Measurements from ENCODE around the gene SYT7.

DNA sequence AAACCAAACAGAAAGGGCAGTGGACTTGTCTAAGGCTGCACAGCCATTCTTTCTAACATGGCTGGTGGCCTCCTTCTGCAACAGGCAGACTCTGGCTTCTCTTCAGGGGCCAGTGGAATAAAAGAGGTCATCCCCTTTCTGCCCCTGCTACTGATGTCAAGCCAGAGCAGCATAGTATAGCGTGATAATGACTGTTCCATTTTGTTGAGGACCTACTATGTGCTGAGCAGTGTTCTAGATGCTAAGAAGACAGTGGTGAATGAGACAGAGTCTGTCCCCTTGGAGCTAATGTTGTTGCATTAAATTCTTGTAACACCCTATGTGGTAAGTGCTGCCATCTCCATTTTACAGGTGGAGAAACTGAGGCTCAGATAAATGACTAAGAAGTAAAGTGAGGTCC lies 15.7 kb upstream of the SYT7 start:
- TF ChIP-seq, protein P1, sequence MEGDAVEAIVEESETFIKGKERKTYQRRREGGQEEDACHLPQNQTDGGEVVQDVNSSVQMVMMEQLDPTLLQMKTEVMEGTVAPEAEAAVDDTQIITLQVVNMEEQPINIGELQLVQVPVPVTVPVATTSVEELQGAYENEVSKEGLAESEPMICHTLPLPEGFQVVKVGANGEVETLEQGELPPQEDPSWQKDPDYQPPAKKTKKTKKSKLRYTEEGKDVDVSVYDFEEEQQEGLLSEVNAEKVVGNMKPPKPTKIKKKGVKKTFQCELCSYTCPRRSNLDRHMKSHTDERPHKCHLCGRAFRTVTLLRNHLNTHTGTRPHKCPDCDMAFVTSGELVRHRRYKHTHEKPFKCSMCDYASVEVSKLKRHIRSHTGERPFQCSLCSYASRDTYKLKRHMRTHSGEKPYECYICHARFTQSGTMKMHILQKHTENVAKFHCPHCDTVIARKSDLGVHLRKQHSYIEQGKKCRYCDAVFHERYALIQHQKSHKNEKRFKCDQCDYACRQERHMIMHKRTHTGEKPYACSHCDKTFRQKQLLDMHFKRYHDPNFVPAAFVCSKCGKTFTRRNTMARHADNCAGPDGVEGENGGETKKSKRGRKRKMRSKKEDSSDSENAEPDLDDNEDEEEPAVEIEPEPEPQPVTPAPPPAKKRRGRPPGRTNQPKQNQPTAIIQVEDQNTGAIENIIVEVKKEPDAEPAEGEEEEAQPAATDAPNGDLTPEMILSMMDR (IDR thresholded peaks at IDR 0.05) = no peak
- TF ChIP-seq POLR2A (IDR thresholded peaks at IDR 0.05) = no peak
- TF ChIP-seq POLR2AphosphoS5 (IDR thresholded peaks at IDR 0.05) = no peak
- TF ChIP-seq EP300 (IDR thresholded peaks at IDR 0.05) = no peak
